NT2/D1 (cell line): Measurements from ENCODE around the gene LYRM4.

ENCODE experiments used
- YY1 ChIP-seq: IDR thresholded peaks from 2 replicates; pipeline ENCODE4 v1.6.1; 2011; ENCODE audit not compliant: insufficient read length, insufficient read depth
- ZNF274 ChIP-seq: IDR thresholded peaks from 2 replicates; pipeline ENCODE4 v1.6.1; 2011; ENCODE audit warnings: mild to moderate bottlenecking, low read depth, low read length

DNA sequence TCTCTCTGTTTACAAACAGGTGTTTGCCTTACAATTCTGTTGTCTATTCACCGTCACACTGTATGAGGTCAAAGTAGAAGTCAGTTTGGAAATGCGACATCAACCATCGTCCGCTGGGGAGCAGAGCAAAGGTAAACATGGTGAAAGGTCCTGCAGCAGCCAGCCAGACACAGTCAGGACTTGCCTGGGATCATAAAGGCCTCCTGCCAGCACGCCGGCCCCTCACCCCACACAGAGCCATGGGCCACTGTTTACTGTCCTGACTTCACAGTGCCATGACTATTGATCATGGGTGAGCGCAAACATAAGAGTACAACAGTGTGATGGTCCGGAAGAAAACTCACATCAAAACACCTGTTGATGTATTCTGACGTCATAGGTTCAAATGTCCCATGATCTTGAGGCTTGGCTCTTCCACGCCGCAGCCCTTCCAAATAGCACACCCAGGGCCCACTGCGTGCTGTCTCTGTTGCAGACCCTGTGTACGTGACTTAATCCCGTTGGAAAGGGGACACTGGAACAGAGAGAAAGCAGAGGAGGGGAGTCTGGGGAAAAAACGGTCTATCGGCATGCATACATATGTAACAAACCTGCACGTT lies 192.5 kb downstream of the LYRM4 start:
- no peak for TF ChIP-seq YY1
- TF ChIP-seq ZNF274, result no peak
